AG04449 (cell line): ENCODE measurements around the gene ANKRD30A.
"Not testable (repeated sequence)": the region's sequence is repeated elsewhere in the genome, so short reads cannot be mapped to it uniquely, and the experiment has no call there.

Experiments
- CTCF ChIA-PET: fragments of 350-600 bp; formaldehyde crosslinking; extraction: SDS; loops from one replicate; lab custom pipeline; 2021; ENCODE audit warnings: antibody characterized with exemption; lab: Yijun Ruan, JAX
- POLR2A ChIA-PET: fragments of 400-600, 350-600 bp; formaldehyde crosslinking; extraction: SDS; loops from one replicate; lab custom pipeline; 2020; ENCODE audit warnings: antibody characterized with exemption, inconsistent platforms; lab: Yijun Ruan, JAX
- DNase-seq: peaks from one replicate; pipeline ENCODE4 v3.0.0-alpha.2; 2010; ENCODE audit warnings: low read depth, low spot score
- H3K4me3 ChIP-seq: 2 replicates; pipeline ENCODE4 v1.5.1; 2011; ENCODE audit warnings: low read depth, mild to moderate bottlenecking, control low read depth, low read length
- TF ChIP-seq, protein P1 (sequence below): IDR thresholded peaks from one replicate; pipeline ENCODE4 v1.5.1; 2011; ENCODE audit warnings: mild to moderate bottlenecking, moderate library complexity, low read length, control low read depth, inconsistent platforms; ENCODE audit not compliant: insufficient read depth; ENCODE audit errors: missing control alignments

Gene ANKRD30A

DNA sequence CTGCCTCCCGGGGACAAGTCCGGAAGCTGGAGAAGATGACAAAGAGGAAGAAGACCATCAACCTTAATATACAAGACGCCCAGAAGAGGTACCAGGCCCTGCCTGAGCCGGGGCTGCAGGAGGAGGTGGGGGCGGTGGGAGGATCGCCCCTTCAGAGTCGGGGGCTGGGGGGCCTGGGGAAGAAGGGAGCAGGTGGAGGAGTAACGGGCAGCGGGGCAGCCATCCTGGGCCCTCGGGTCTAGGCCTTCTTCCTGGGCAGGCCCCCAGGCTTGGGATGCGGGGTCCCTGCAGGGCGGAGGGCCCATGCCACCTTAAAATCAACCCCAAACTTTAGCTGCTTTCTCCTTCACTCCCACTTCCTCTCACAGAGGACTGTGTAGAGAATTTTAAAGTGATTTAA, 523 bp downstream of the ANKRD30A start:
- no peak for DNase-seq
- TF ChIP-seq, protein P1, sequence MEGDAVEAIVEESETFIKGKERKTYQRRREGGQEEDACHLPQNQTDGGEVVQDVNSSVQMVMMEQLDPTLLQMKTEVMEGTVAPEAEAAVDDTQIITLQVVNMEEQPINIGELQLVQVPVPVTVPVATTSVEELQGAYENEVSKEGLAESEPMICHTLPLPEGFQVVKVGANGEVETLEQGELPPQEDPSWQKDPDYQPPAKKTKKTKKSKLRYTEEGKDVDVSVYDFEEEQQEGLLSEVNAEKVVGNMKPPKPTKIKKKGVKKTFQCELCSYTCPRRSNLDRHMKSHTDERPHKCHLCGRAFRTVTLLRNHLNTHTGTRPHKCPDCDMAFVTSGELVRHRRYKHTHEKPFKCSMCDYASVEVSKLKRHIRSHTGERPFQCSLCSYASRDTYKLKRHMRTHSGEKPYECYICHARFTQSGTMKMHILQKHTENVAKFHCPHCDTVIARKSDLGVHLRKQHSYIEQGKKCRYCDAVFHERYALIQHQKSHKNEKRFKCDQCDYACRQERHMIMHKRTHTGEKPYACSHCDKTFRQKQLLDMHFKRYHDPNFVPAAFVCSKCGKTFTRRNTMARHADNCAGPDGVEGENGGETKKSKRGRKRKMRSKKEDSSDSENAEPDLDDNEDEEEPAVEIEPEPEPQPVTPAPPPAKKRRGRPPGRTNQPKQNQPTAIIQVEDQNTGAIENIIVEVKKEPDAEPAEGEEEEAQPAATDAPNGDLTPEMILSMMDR, result no peak
- CTCF ChIA-PET, result no interaction called here
- POLR2A ChIA-PET, result no interaction called here
- H3K4me3 ChIP-seq, result no peak overlapping the region

DNA sequence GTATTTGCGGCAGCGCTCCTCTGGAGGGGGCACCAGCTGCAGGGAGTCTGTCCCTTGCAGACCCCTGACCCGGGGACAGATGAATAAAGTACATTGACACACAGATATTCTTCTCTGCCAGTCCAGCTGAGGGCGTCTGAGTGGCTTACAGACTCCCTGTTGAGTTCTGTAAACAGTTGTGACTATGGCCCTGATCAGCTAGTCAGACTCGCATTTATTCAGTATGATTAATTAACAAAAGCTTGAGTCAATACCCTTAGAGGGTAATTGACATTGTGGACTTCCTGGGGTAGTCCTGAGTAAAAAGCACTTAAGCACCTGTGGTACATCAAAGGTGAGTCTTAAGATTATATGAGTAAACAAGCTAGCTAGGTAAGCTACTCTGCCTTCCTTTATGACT, 21.0 kb downstream of the ANKRD30A start:
- ChIA-PET CTCF (no interaction called here), POLR2A (no interaction called here)
- TF ChIP-seq, protein P1, result no peak
- DNase-seq, result no peak
- no peak overlapping the region for H3K4me3 ChIP-seq

DNA sequence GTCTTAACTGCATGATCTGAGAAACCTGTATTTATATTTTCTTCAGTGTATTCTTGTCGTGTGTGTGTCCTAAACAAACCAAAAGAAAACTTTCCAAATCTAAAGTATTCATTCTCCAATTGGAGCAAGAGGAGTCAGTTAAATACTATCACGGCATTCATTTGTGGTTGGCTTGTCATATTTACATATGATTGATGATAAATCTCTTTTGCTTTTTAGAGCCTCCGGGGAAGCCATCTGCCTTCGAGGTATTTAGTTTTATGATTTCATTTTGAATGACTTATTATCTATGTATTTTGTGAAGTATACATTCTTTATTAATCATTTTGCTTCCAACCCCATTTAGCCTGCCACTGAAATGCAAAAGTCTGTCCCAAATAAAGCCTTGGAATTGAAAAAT, 37.0 kb downstream of the ANKRD30A start:
- POLR2A ChIA-PET, H3K4me3 ChIP-seq, CTCF ChIA-PET, DNase-seq: not testable (repeated sequence)

DNA sequence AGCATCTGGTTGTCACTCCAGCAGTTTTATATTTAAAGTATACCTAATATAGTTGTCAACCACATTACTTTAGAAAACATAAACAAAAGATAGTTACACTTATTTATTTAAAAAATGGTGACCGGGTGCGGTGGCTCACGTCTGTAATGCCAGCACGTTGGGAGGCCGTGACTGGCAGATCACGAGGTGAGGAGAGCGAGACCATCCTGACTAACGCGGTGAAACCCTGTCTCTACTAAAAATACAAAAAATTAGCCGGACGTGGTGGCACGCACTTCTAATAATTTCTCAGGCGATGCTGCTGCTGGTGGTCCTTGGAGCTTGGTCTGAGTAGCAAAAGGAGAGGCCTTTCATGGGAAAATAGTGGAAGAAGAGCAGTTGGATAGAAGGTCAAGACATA, 46.5 kb downstream of the ANKRD30A start:
- CTCF ChIA-PET, H3K4me3 ChIP-seq, DNase-seq, POLR2A ChIA-PET: not testable (repeated sequence)

DNA sequence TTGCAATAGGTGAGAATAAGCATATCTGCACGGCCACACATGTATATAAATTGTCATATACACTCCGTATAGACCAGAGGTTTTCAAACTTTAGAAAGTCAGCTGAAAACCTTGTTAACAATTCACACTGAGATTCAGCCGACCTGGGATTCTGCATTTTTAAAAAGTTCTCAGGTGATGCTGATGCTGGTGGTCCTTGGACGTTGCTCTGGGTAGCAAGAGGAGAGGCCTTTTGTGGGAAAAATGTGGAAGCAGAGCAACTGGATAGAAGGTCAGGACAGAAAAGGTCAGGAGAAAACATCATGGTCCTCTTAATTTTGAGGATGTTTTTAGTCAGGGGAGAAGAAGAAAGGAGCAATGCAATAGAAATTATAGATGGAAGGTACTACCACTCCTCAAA, 52.9 kb downstream of the ANKRD30A start:
- CTCF ChIA-PET, DNase-seq, POLR2A ChIA-PET, H3K4me3 ChIP-seq: not testable (repeated sequence)

DNA sequence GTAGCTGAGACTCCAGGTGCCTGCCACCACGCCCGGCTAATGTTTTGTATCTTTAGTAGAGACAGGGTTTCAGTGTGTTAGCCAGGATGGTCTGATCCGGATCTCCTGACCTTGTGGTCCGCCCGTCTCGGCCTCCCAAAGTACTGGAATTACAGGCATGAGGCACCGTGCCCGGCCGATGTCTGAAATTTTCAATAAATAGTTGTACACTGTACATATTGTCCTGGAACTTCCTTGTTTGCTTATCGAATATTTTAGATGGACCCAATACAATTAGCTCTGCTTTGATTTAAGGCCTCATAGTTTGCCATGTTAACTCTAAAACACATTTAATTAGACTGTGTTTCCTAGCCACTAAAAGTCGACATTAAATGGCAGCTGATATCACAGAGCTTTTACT, 57.3 kb downstream of the ANKRD30A start:
- CTCF ChIA-PET, POLR2A ChIA-PET, H3K4me3 ChIP-seq, DNase-seq: not testable (repeated sequence)

DNA sequence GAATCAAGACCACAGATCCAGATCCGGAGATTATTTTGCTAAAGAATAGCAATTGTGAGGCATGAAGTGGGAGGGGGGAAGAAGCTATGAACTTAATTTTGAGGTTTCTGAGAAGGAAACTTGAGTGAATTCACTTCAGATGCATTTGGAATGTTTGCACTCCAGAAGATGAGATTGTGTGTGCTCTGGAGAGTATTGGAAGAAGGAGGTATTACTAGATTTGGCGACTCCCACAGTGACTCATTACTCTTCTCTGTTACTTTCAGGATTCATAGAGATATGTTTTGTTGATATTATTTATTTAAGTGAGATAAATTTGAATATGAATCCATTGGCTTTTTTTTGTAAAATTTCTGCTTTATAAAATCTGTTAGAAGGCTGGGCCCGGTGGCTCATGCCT, 80.7 kb downstream of the ANKRD30A start:
- H3K4me3 ChIP-seq, result no peak overlapping the region
- ChIA-PET CTCF (no interaction called here), POLR2A (no interaction called here)
- DNase-seq, result no peak
- TF ChIP-seq, protein P1, result no peak

DNA sequence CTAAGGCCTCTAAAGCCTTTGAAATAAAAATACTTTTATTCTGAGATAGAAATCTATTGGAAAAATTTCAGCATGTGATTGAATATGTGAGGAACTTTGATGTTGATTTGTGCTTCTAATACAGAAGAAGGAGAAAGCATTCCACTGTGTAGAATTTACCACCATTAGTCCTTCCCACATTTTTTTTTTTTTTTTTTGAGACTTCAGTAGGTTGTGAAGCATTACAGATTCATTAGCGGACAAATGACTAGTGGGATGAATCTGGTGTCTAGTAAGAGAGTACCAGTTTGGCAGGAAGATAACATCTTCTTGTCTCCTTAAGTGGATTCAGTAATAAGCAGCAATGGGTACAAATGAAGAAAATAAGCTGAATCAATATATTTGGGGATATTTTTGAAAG, 95.5 kb downstream of the ANKRD30A start:
- CTCF ChIA-PET, result no interaction called here
- no peak overlapping the region for H3K4me3 ChIP-seq
- TF ChIP-seq, protein P1, result no peak
- POLR2A ChIA-PET, result no interaction called here
- no peak for DNase-seq

DNA sequence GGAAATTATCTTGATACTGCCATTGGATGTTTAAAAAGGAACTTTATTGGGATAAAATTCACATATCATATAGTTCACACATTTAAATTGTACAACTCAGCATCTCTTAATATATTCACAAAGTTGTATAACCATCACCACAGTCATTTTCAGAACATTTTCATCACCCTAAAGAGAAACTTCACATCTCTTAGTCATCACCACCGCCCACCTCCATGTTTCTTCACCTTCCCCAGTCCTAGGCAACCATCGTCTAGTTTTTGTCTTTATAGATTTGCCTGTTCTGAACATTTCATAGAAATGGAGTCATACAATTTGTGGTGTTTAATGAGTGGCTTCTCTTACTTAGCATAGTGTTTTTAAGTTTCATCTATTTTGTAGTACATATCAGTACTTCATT, 96.6 kb downstream of the ANKRD30A start:
- TF ChIP-seq, protein P1, result no peak
- ChIA-PET CTCF (no interaction called here), POLR2A (no interaction called here)
- DNase-seq, result no peak
- no peak overlapping the region for H3K4me3 ChIP-seq
